Neuron (in vitro differentiated cells): Measurements from ENCODE around the gene SERPINA7.
"Not testable (repeated sequence)": the region's sequence is repeated elsewhere in the genome, so short reads cannot be mapped to it uniquely, and the experiment has no call there.

Source experiments
- H2AFZ ChIP-seq: one replicate; pipeline ENCODE4 v1.6.1; 2013; ENCODE audit warnings: low read depth, mild to moderate bottlenecking, inconsistent platforms, low read length, moderate library complexity
- H3K27me3 ChIP-seq: one replicate; pipeline ENCODE4 v1.6.1; 2013; ENCODE audit warnings: low read length; ENCODE audit not compliant: insufficient read depth
- H3K36me3 ChIP-seq: one replicate; pipeline ENCODE4 v1.6.1; 2013; ENCODE audit warnings: low read length; ENCODE audit not compliant: insufficient read depth
- H3K4me1 ChIP-seq: one replicate; pipeline ENCODE4 v1.6.1; 2013; ENCODE audit warnings: low read length; ENCODE audit not compliant: insufficient read depth
- H3K4me3 ChIP-seq: 2 replicates; pipeline ENCODE4 v1.5.1; 2013; ENCODE audit warnings: mild to moderate bottlenecking, low read length, moderate library complexity
- H3K9me3 ChIP-seq: one replicate; pipeline ENCODE4 v1.6.1; 2013; ENCODE audit warnings: low read length

SERPINA7 gene

GRCh38 chrX:106007815-106008214, 30.7 kb downstream of the SERPINA7 start:
- no peaks in the 10 kb centered on the region for H3K36me3 ChIP-seq
- H3K9me3 ChIP-seq, result no peaks in the 10 kb centered on the region
- peaks cover 4% of the 10 kb centered on the region for H3K27me3 ChIP-seq
- H3K4me3 ChIP-seq, result no peak overlapping the region
- no peak overlapping the region for H2AFZ ChIP-seq
- H3K4me1 ChIP-seq, result no peaks in the 10 kb centered on the region

GRCh38 chrX:106005684-106006083, 32.8 kb downstream of the SERPINA7 start:
- Histone ChIP-seq H3K36me3 (no peaks in the 10 kb centered on the region), H2AFZ (no peak overlapping the region), H3K4me3 (no peak overlapping the region), H3K27me3 (peaks cover 2% of the 10 kb centered on the region), H3K9me3 (no peaks in the 10 kb centered on the region), H3K4me1 (no peaks in the 10 kb centered on the region)

- not testable (repeated sequence) for H3K4me3 ChIP-seq, H3K9me3 ChIP-seq, H3K4me1 ChIP-seq, H3K27me3 ChIP-seq, H2AFZ ChIP-seq, H3K36me3 ChIP-seq
These were observed 37.9 kb downstream of the SERPINA7 start for GRCh38 chrX:106000609-106001008.

- no peak overlapping the region for H3K4me3 ChIP-seq
- H2AFZ ChIP-seq, result no peak overlapping the region
- H3K36me3 ChIP-seq, result no peaks in the 10 kb centered on the region
- H3K9me3 ChIP-seq, result no peaks in the 10 kb centered on the region
- H3K27me3 ChIP-seq, result peaks cover 2% of the 10 kb centered on the region
- no peaks in the 10 kb centered on the region for H3K4me1 ChIP-seq
These were observed 38.3 kb downstream of the SERPINA7 start for GRCh38 chrX:106000203-106000602.

GRCh38 chrX:105999294-105999693, 39.2 kb downstream of the SERPINA7 start:
- Histone ChIP-seq H3K9me3 (no peaks in the 10 kb centered on the region), H3K36me3 (no peaks in the 10 kb centered on the region), H2AFZ (no peak overlapping the region), H3K4me1 (no peaks in the 10 kb centered on the region), H3K27me3 (no peaks in the 10 kb centered on the region), H3K4me3 (no peak overlapping the region)

- not testable (repeated sequence) for H3K4me1 ChIP-seq, H3K9me3 ChIP-seq, H2AFZ ChIP-seq, H3K36me3 ChIP-seq, H3K4me3 ChIP-seq, H3K27me3 ChIP-seq
These were observed 50.0 kb downstream of the SERPINA7 start for GRCh38 chrX:105988487-105988886.
